Thyroid gland (tissue), 4 donors: ENCODE data around the gene LYRM1.
"Not testable (repeated sequence)": the region's sequence is repeated elsewhere in the genome, so short reads cannot be mapped to it uniquely, and the experiment has no call there.

Experiments
- POLR2A ChIP-seq, 2 donors: fragments of 450-650 bp; IDR thresholded peaks; one replicate each; pipeline ENCODE4 v1.6.1; 2017; ENCODE audit warnings: antibody characterized with exemption in 2 of 2, mild to moderate bottlenecking in 2 of 2, moderate library complexity in 1 of 2
- TF ChIP-seq, protein P1 (sequence below), 6 experiments: fragments of 200-600 bp in 3 of 6; fragments of 450-650 bp in 3 of 6; sonication (generic) in 3 of 6; IDR thresholded peaks; one replicate each; pipeline ENCODE4 v1.5.1; 2016 to 2019; ENCODE audit warnings: antibody characterized with exemption in 6 of 6, mild to moderate bottlenecking in 2 of 6, inconsistent platforms in 1 of 6, moderate library complexity in 1 of 6

- TF ChIP-seq, protein P1, sequence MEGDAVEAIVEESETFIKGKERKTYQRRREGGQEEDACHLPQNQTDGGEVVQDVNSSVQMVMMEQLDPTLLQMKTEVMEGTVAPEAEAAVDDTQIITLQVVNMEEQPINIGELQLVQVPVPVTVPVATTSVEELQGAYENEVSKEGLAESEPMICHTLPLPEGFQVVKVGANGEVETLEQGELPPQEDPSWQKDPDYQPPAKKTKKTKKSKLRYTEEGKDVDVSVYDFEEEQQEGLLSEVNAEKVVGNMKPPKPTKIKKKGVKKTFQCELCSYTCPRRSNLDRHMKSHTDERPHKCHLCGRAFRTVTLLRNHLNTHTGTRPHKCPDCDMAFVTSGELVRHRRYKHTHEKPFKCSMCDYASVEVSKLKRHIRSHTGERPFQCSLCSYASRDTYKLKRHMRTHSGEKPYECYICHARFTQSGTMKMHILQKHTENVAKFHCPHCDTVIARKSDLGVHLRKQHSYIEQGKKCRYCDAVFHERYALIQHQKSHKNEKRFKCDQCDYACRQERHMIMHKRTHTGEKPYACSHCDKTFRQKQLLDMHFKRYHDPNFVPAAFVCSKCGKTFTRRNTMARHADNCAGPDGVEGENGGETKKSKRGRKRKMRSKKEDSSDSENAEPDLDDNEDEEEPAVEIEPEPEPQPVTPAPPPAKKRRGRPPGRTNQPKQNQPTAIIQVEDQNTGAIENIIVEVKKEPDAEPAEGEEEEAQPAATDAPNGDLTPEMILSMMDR (IDR thresholded peaks at IDR 0.05): not testable (repeated sequence)
- TF ChIP-seq POLR2A (IDR thresholded peaks at IDR 0.05): not testable (repeated sequence)
Measured at GRCh38 chr16:20945575-20945875, 45.0 kb downstream of the LYRM1 start.
